GM10248 (cell line): ENCODE data around the gene ANKMY1.

Source experiments
- CTCF ChIA-PET: fragments of 300-600 bp; sonication (Branson Sonifier 250); formaldehyde crosslinking; extraction: SDS; loops from one replicate; lab custom pipeline; 2021; ENCODE audit warnings: antibody characterized with exemption; lab: Yijun Ruan, JAX
- POLR2A ChIA-PET: fragments of 350-650 bp; sonication (Branson Sonifier 250); formaldehyde crosslinking; extraction: SDS; loops from one replicate; lab custom pipeline; 2020; ENCODE audit warnings: antibody characterized with exemption; lab: Yijun Ruan, JAX
- DNase-seq: peaks from one replicate; pipeline ENCODE4 v3.0.0; 2012; ENCODE audit errors: extremely low spot score
- CTCF ChIP-seq: IDR thresholded peaks from 2 replicates; pipeline ENCODE4 v1.5.1; 2012; ENCODE audit warnings: mild to moderate bottlenecking, low read depth; ENCODE audit errors: extremely low read depth, missing control alignments, control extremely low read depth

ANKMY1 gene

GRCh38 chr2:240450532-240451107, 107.2 kb downstream of the ANKMY1 start:
- no peak for DNase-seq
- ChIA-PET CTCF (interaction anchor here (1.1 kb wide), 1 partner anchor 12 kb away, joined by 3 read pairs; no protein-coding TSS in a partner anchor), POLR2A (no interaction called here)
- no peak for TF ChIP-seq CTCF

GRCh38 chr2:240449764-240450531, 107.8 kb downstream of the ANKMY1 start:
- POLR2A ChIA-PET: no interaction called here
- DNase-seq: no peak
- TF ChIP-seq CTCF: no peak
- CTCF ChIA-PET: interaction anchor here (1.1 to 1.4 kb wide), 2 partner anchors 9 to 11 kb away, joined by 3 to 4 read pairs; no protein-coding TSS in a partner anchor

GRCh38 chr2:240448387-240449274, 109.2 kb downstream of the ANKMY1 start:
- CTCF ChIA-PET: interaction anchor here (1.4 kb wide), 1 partner anchor 10 kb away, joined by 4 read pairs; no protein-coding TSS in a partner anchor
- DNase-seq: no peak
- POLR2A ChIA-PET: no interaction called here

GRCh38 chr2:240447934-240448333, 109.9 kb downstream of the ANKMY1 start:
- CTCF ChIA-PET: no interaction called here
- DNase-seq: no peak
- POLR2A ChIA-PET: no interaction called here
- no peak for TF ChIP-seq CTCF

More at GRCh38 chr2:240448387-240449274, 109.2 kb downstream of the ANKMY1 start:
- TF ChIP-seq CTCF: no peak

- ChIA-PET POLR2A (no interaction called here), CTCF (no interaction called here)
- no peak for TF ChIP-seq CTCF
- no peak for DNase-seq
Measured at GRCh38 chr2:240447331-240447730, 110.5 kb downstream of the ANKMY1 start.

GRCh38 chr2:240446664-240447175, 111.1 kb downstream of the ANKMY1 start:
- POLR2A ChIA-PET: no interaction called here
- no peak for DNase-seq
- TF ChIP-seq CTCF: no peak
- CTCF ChIA-PET: no interaction called here
